Tibial artery (tissue), 4 donors: ENCODE measurements around the gene OR2D2.
"Not testable (repeated sequence)": the region's sequence is repeated elsewhere in the genome, so short reads cannot be mapped to it uniquely, and the experiment has no call there.

Experiments used
- DNase-seq, 2 donors: peaks; one replicate each; pipeline ENCODE4 v3.0.0-alpha.2; 2019
- H3K27ac ChIP-seq, 2 donors: fragments of 200-600 bp; sonication (generic) in 1 of 2; 1 replicate in 1 of 2; 2 replicates in 1 of 2; pipeline ENCODE4 v1.5.1; 2018 to 2019; ENCODE audit warnings: mild to moderate bottlenecking in 1 of 2
- H3K27me3 ChIP-seq, 2 donors: fragments of 200-600 bp; sonication (generic) in 1 of 2; one replicate each; pipeline versions ENCODE4 v1.5.1 to v1.6.0; 2016 to 2019
- H3K36me3 ChIP-seq, 3 donors: fragments of 200-600 bp; sonication (generic) in 2 of 3; one replicate each; pipeline ENCODE4 v1.5.1; 2016 to 2019; ENCODE audit warnings: mild to moderate bottlenecking in 2 of 3
- H3K4me1 ChIP-seq, 4 donors: fragments of 200-600 bp; sonication (generic) in 2 of 4; 1 replicate in 3 of 4; 2 replicates in 1 of 4; pipeline ENCODE4 v1.5.1; 2016 to 2019
- H3K4me3 ChIP-seq, 2 donors: fragments of 200-600 bp; sonication (generic) in 1 of 2; 1 replicate in 1 of 2; 2 replicates in 1 of 2; pipeline ENCODE4 v1.5.1; 2018 to 2019; ENCODE audit warnings: mild to moderate bottlenecking in 2 of 2
- H3K9me3 ChIP-seq, 3 donors: fragments of 200-600 bp; sonication (generic) in 1 of 3; one replicate each; pipeline ENCODE4 v1.5.1; 2016 to 2019
- CTCF ChIP-seq, 2 experiments: fragments of 200-600 bp in 1 of 2; fragments of 450-650 bp in 1 of 2; IDR thresholded peaks; one replicate each; pipeline ENCODE4 v1.5.1; 2017 to 2019; ENCODE audit warnings: antibody characterized with exemption in 2 of 2, mild to moderate bottlenecking in 1 of 2, moderate library complexity in 1 of 2
- intact Hi-C: fragments of 100-400 bp; cut with DNase I; formaldehyde crosslinking; loops from one replicate; pipeline ENCODE4 v1.15.0; 2023; ENCODE audit warnings: low total_unique reads

OR2D2 gene

GRCh38 chr11:6856871-6857270, 35.4 kb downstream of the OR2D2 start:
- no peaks in the 10 kb centered on the region for H3K9me3 ChIP-seq
- H3K4me3 ChIP-seq: no peak overlapping the region
- intact Hi-C loops: no loop called here

GRCh38 chr11:6855971-6856541, 36.2 kb downstream of the OR2D2 start:
- H3K4me1 ChIP-seq: no peaks in the 10 kb centered on the region
- no peaks in the 10 kb centered on the region for H3K27me3 ChIP-seq
- H3K4me3 ChIP-seq: no peak overlapping the region
- DNase-seq: no peak
- no peak for TF ChIP-seq CTCF (IDR thresholded peaks at IDR 0.05)
- intact Hi-C loops: no loop called here
- H3K9me3 ChIP-seq: no peaks in the 10 kb centered on the region
- no peak overlapping the region for H3K27ac ChIP-seq
- H3K36me3 ChIP-seq: no peaks in the 10 kb centered on the region

More at GRCh38 chr11:6856871-6857270, 35.4 kb downstream of the OR2D2 start:
- no peak for TF ChIP-seq CTCF (IDR thresholded peaks at IDR 0.05)
- H3K27ac ChIP-seq: no peak overlapping the region
- H3K36me3 ChIP-seq: no peaks in the 10 kb centered on the region
- no peak for DNase-seq
- H3K4me1 ChIP-seq: no peaks in the 10 kb centered on the region
- no peaks in the 10 kb centered on the region for H3K27me3 ChIP-seq

- H3K27me3 ChIP-seq, intact Hi-C loops, H3K36me3 ChIP-seq, H3K9me3 ChIP-seq, H3K27ac ChIP-seq, H3K4me3 ChIP-seq, DNase-seq, H3K4me1 ChIP-seq: not testable (repeated sequence)
These were observed 37.5 kb downstream of the OR2D2 start for GRCh38 chr11:6854801-6855200.

GRCh38 chr11:6850526-6850925, 41.8 kb downstream of the OR2D2 start:
- H3K27me3 ChIP-seq: no peaks in the 10 kb centered on the region
- intact Hi-C loops: no loop called here
- no peak overlapping the region for H3K4me3 ChIP-seq
- H3K9me3 ChIP-seq: no peaks in the 10 kb centered on the region
- DNase-seq: no peak
- TF ChIP-seq CTCF (IDR thresholded peaks at IDR 0.05): no peak
- H3K4me1 ChIP-seq: no peaks in the 10 kb centered on the region
- H3K36me3 ChIP-seq: no peaks in the 10 kb centered on the region
- no peak overlapping the region for H3K27ac ChIP-seq

GRCh38 chr11:6845383-6845782, 46.9 kb downstream of the OR2D2 start, which contains the start of gene OR10A5:
Gene OR10A5, plus strand, starts transcription at chr11:6845683. Its CDS starts 0 bp downstream, at chr11:6845683.
- no peaks in the 10 kb centered on the region for H3K9me3 ChIP-seq
- DNase-seq: no peak
- no peaks in the 10 kb centered on the region for H3K36me3 ChIP-seq
- H3K27me3 ChIP-seq: no peaks in the 10 kb centered on the region
- no peak within 1 kb of the TSS for H3K4me3 ChIP-seq
- no peaks in the 10 kb centered on the region for H3K4me1 ChIP-seq
- H3K27ac ChIP-seq: no peak within 1 kb of the TSS
- TF ChIP-seq CTCF (IDR thresholded peaks at IDR 0.05): no peak
- intact Hi-C loops: no loop called here

- Histone ChIP-seq H3K36me3 (no peaks in the 10 kb centered on the region), H3K27me3 (no peaks in the 10 kb centered on the region), H3K4me1 (no peaks in the 10 kb centered on the region), H3K4me3 (no peak overlapping the region), H3K9me3 (no peaks in the 10 kb centered on the region), H3K27ac (no peak overlapping the region)
- no peak for DNase-seq
- TF ChIP-seq CTCF (IDR thresholded peaks at IDR 0.05): no peak
- intact Hi-C loops: no loop called here
These were observed 47.9 kb downstream of the OR2D2 start for GRCh38 chr11:6844356-6844755.
